Body of pancreas (tissue), 4 donors: ENCODE measurements around the gene COL18A1.

Experiments used
- POLR2A ChIP-seq, 3 donors: fragments of 450-650 bp; IDR thresholded peaks; one replicate each; pipeline ENCODE4 v1.6.1; 2016; ENCODE audit warnings: antibody characterized with exemption in 3 of 3, mild to moderate bottlenecking in 2 of 3
- TF ChIP-seq, protein P1 (sequence below), 7 experiments: fragments of 450-650 bp in 4 of 7; fragments of 200-600 bp in 3 of 7; sonication (generic) in 3 of 7; IDR thresholded peaks; one replicate each; pipeline ENCODE4 v1.5.1; 2016 to 2019; ENCODE audit warnings: antibody characterized with exemption in 7 of 7

- TF ChIP-seq, protein P1, sequence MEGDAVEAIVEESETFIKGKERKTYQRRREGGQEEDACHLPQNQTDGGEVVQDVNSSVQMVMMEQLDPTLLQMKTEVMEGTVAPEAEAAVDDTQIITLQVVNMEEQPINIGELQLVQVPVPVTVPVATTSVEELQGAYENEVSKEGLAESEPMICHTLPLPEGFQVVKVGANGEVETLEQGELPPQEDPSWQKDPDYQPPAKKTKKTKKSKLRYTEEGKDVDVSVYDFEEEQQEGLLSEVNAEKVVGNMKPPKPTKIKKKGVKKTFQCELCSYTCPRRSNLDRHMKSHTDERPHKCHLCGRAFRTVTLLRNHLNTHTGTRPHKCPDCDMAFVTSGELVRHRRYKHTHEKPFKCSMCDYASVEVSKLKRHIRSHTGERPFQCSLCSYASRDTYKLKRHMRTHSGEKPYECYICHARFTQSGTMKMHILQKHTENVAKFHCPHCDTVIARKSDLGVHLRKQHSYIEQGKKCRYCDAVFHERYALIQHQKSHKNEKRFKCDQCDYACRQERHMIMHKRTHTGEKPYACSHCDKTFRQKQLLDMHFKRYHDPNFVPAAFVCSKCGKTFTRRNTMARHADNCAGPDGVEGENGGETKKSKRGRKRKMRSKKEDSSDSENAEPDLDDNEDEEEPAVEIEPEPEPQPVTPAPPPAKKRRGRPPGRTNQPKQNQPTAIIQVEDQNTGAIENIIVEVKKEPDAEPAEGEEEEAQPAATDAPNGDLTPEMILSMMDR (IDR thresholded peaks at IDR 0.05), result no peak
- TF ChIP-seq POLR2A (IDR thresholded peaks at IDR 0.05), result no peak
These were observed 11.1 kb downstream of the COL18A1 start for GRCh38 chr21:45415943-45416611.
